Spleen (tissue), 7 donors: ENCODE measurements around the gene PCSK7.

Source experiments
- CTCF ChIP-seq, 11 experiments: fragments of 200-600 bp in 7 of 11; fragments of 450-650 bp in 4 of 11; sonication (generic) in 4 of 11; IDR thresholded peaks in 8 of 11; conservative IDR thresholded peaks in 3 of 11; 1 replicate in 7 of 11; 2 replicates in 4 of 11; pipeline versions ENCODE4 v1.4.0 to v1.8.0; 2016 to 2021; ENCODE audit warnings: antibody characterized with exemption in 11 of 11, inconsistent platforms in 4 of 11, mild to moderate bottlenecking in 1 of 11
- POLR2A ChIP-seq, 3 donors: fragments of 450-650 bp; IDR thresholded peaks; one replicate each; pipeline ENCODE4 v1.5.1; 2017; ENCODE audit warnings: antibody characterized with exemption in 3 of 3, mild to moderate bottlenecking in 1 of 3
- POLR2AphosphoS5 ChIP-seq, 3 donors: sonication (generic); formaldehyde crosslinking; IDR thresholded peaks; one replicate each; pipeline ENCODE4 v1.5.1; 2017; ENCODE audit warnings: antibody characterized with exemption in 3 of 3
- donor health status: DM: no; HTN: no; CAD: no; lungs with moderate emphysema.
- donor health status: DM: no; HTN: no; CAD: no.
- donor health status: DM: no; HTN: no; CAD: no.

- TF ChIP-seq POLR2A (IDR thresholded peaks at IDR 0.05) (no peak), CTCF (IDR thresholded peaks at IDR 0.05 in 8 of 11, conservative IDR thresholded peaks at IDR 0.05 in 3 of 11) (no peak), POLR2AphosphoS5 (IDR thresholded peaks at IDR 0.05) (no peak)
Observed at GRCh38 chr11:117186431-117186761, 45.5 kb downstream of the PCSK7 start.
